Peyer's patch (tissue), 4 donors: ENCODE results near the gene ELANE. TPM values are rescaled to one million over a fixed set of nuclear protein-coding genes. Genes with fewer than 3 reads are reported as not detected.

ENCODE experiments used
- DNase-seq, 3 donors: peaks; one replicate each; pipeline ENCODE4 v3.0.0-alpha.2; 2017 to 2019
- H3K27ac ChIP-seq, 4 donors: fragments of 200-600 bp; sonication (generic); one replicate each; pipeline ENCODE4 v1.5.1; 2016 to 2019
- H3K27me3 ChIP-seq, 2 donors: fragments of 200-600 bp; sonication (generic); one replicate each; pipeline ENCODE4 v1.5.1; 2019
- H3K36me3 ChIP-seq, 3 donors: fragments of 200-600 bp; sonication (generic); one replicate each; pipeline ENCODE4 v1.5.1; 2016 to 2019
- H3K4me1 ChIP-seq, 4 donors: fragments of 200-600 bp; sonication (generic); one replicate each; pipeline ENCODE4 v1.5.1; 2016 to 2019
- H3K4me3 ChIP-seq, 4 donors: fragments of 200-600 bp; sonication (generic); 1 replicate in 3 of 4; 2 replicates in 1 of 4; pipeline ENCODE4 v1.5.1; 2016 to 2019; ENCODE audit warnings: mild to moderate bottlenecking in 1 of 4
- H3K9me3 ChIP-seq, 4 donors: fragments of 200-600 bp; sonication (generic); one replicate each; pipeline ENCODE4 v1.5.1; 2016 to 2019; ENCODE audit warnings: mild to moderate bottlenecking in 1 of 4
- CTCF ChIP-seq, 6 experiments: fragments of 450-650 bp in 4 of 6; fragments of 200-600 bp in 2 of 6; sonication (generic) in 1 of 6; IDR thresholded peaks; one replicate each; pipeline ENCODE4 v1.5.1; 2017 to 2019; ENCODE audit warnings: antibody characterized with exemption in 6 of 6, mild to moderate bottlenecking in 3 of 6, moderate library complexity in 1 of 6
- POLR2A ChIP-seq, 2 donors: fragments of 450-650 bp; IDR thresholded peaks; one replicate each; pipeline ENCODE4 v1.5.1; 2017; ENCODE audit warnings: antibody characterized with exemption in 2 of 2, mild to moderate bottlenecking in 2 of 2, moderate library complexity in 2 of 2
- total RNA-seq, 4 donors: library from RNA; depleted of rRNA; stranded (reverse); fragments of >200 nt; gene quantifications; one replicate each; pipeline ENCODE4 v1.1.0, GENCODE V29; 2016

The ELANE gene
- total RNA-seq, 4 donors from 2014 or later, result not detected

GRCh38 chr19:872266-872951 is 20.3 kb downstream of the ELANE start:
- DNase-seq, result peak; percentile 59 to 93 (median 87)
- Histone ChIP-seq H3K4me1 (peaks cover 0 to 10% (median 7%) of the 10 kb centered on the region in 4 donors), H3K27me3 (no peaks in the 10 kb centered on the region), H3K27ac (peak overlapping the region; percentile 61 to 83 (median 67)), H3K9me3 (no peaks in the 10 kb centered on the region), H3K4me3 (peak overlapping the region in 2 of 4 donors; percentile 32 to 38), H3K36me3 (peaks cover 0 to 65% (median 0%) of the 10 kb centered on the region in 3 donors)
- TF ChIP-seq CTCF (IDR thresholded peaks at IDR 0.05), result no peak

- Histone ChIP-seq H3K4me3 (peak overlapping the region in 1 of 4 donors; percentile 38), H3K36me3 (peaks cover 0 to 64% (median 0%) of the 10 kb centered on the region in 3 donors), H3K4me1 (peaks cover 0 to 10% (median 7%) of the 10 kb centered on the region in 4 donors), H3K27ac (peak overlapping the region in 2 of 4 donors; percentile 72 to 83), H3K27me3 (no peaks in the 10 kb centered on the region), H3K9me3 (no peaks in the 10 kb centered on the region)
- peak in 2 of 3 donors; percentile 68 to 75 for DNase-seq
- no peak for TF ChIP-seq CTCF (IDR thresholded peaks at IDR 0.05)
- TF ChIP-seq POLR2A (IDR thresholded peaks at IDR 0.05), result no peak
Measured at GRCh38 chr19:873084-873483, 21.0 kb downstream of the ELANE start.

GRCh38 chr19:873561-874041 is 21.5 kb downstream of the ELANE start:
- Histone ChIP-seq H3K36me3 (peaks cover 0 to 59% (median 0%) of the 10 kb centered on the region in 3 donors), H3K27ac (peak overlapping the region in 1 of 4 donors; percentile 83)
- no peak for DNase-seq

GRCh38 chr19:875265-875879 is 23.3 kb downstream of the ELANE start:
- Histone ChIP-seq H3K36me3 (peaks cover 0 to 60% (median 0%) of the 10 kb centered on the region in 3 donors), H3K27me3 (no peaks in the 10 kb centered on the region), H3K9me3 (no peaks in the 10 kb centered on the region), H3K27ac (no peak overlapping the region), H3K4me3 (no peak overlapping the region), H3K4me1 (peaks cover 0 to 10% (median 7%) of the 10 kb centered on the region in 4 donors)
- no peak for TF ChIP-seq POLR2A (IDR thresholded peaks at IDR 0.05)
- TF ChIP-seq CTCF (IDR thresholded peaks at IDR 0.05), result no peak
- DNase-seq, result no peak

More at GRCh38 chr19:873561-874041, 21.5 kb downstream of the ELANE start:
- Histone ChIP-seq H3K9me3 (no peaks in the 10 kb centered on the region), H3K27me3 (no peaks in the 10 kb centered on the region), H3K4me1 (peaks cover 0 to 10% (median 7%) of the 10 kb centered on the region in 4 donors), H3K4me3 (no peak overlapping the region)
- no peak for TF ChIP-seq POLR2A (IDR thresholded peaks at IDR 0.05)
- TF ChIP-seq CTCF (IDR thresholded peaks at IDR 0.05), result no peak

- Histone ChIP-seq H3K4me3 (no peak overlapping the region), H3K27me3 (no peaks in the 10 kb centered on the region), H3K4me1 (peaks cover 0 to 10% (median 7%) of the 10 kb centered on the region in 4 donors), H3K9me3 (no peaks in the 10 kb centered on the region), H3K27ac (no peak overlapping the region), H3K36me3 (peaks cover 0 to 58% (median 0%) of the 10 kb centered on the region in 3 donors)
- TF ChIP-seq POLR2A (IDR thresholded peaks at IDR 0.05) (no peak), CTCF (IDR thresholded peaks at IDR 0.05) (no peak)
- DNase-seq, result no peak
Measured at GRCh38 chr19:876089-876488, 24.0 kb downstream of the ELANE start.
